HG03469 (cell line): ENCODE measurements around the gene SHC2.

Source experiments
- ATAC-seq: cut with Tn5 transposase; IDR thresholded peaks from one replicate; pipeline ENCODE4 v1.9.1; 2021; ENCODE audit warnings: mild to moderate bottlenecking, moderate library complexity, moderate number of reproducible peaks; ENCODE audit not compliant: unreplicated experiment

Gene SHC2

GRCh38 chr19:376111-376470, 84.7 kb downstream of the SHC2 start:
- no peak for ATAC-seq

- ATAC-seq = no peak
Observed at GRCh38 chr19:375395-376110, 85.3 kb downstream of the SHC2 start.

- no peak for ATAC-seq
Observed at GRCh38 chr19:374886-375235, 86.0 kb downstream of the SHC2 start.

- no peak for ATAC-seq
Observed at GRCh38 chr19:374183-374885, 86.5 kb downstream of the SHC2 start.

GRCh38 chr19:373391-374182, 87.2 kb downstream of the SHC2 start:
- no peak for ATAC-seq

- ATAC-seq = no peak
Observed at GRCh38 chr19:372306-372890, 88.4 kb downstream of the SHC2 start.

- ATAC-seq = no peak
Observed at GRCh38 chr19:371501-372168, 89.2 kb downstream of the SHC2 start.

- no peak for ATAC-seq
Observed at GRCh38 chr19:370641-371330, 90.0 kb downstream of the SHC2 start.

- no peak for ATAC-seq
Observed at GRCh38 chr19:369876-370275, 91.0 kb downstream of the SHC2 start.

- ATAC-seq = no peak
Observed at GRCh38 chr19:369256-369655, 91.6 kb downstream of the SHC2 start.

- no peak for ATAC-seq
Observed at GRCh38 chr19:368630-369024, 92.2 kb downstream of the SHC2 start.

- ATAC-seq = no peak
Observed at GRCh38 chr19:367963-368629, 92.7 kb downstream of the SHC2 start.

- ATAC-seq = no peak
Observed at GRCh38 chr19:367561-367960, 93.3 kb downstream of the SHC2 start.

- ATAC-seq = no peak
Observed at GRCh38 chr19:366951-367350, 93.9 kb downstream of the SHC2 start.
